GM12875 (cell line): ENCODE results near the gene MMS22L.

Source experiments
- H3K4me3 ChIP-seq: one replicate; pipeline ENCODE4 v1.5.1; 2011; ENCODE audit warnings: low read depth, low read length, control low read depth
- CTCF ChIP-seq: IDR thresholded peaks from 2 replicates; pipeline ENCODE4 v1.5.1; 2011; ENCODE audit warnings: low read depth, mild to moderate bottlenecking, control low read depth, inconsistent platforms, low read length, moderate library complexity, borderline replicate concordance; ENCODE audit not compliant: insufficient read depth

Gene MMS22L

GRCh38 chr6:97102145-97102790 is 180.7 kb downstream of the MMS22L start:
- no peak overlapping the region for H3K4me3 ChIP-seq
- TF ChIP-seq CTCF, result no peak

- no peak overlapping the region for H3K4me3 ChIP-seq
- no peak for TF ChIP-seq CTCF
Measured at GRCh38 chr6:97100696-97101095, 182.3 kb downstream of the MMS22L start.

- H3K4me3 ChIP-seq, result no peak overlapping the region
- no peak for TF ChIP-seq CTCF
Measured at GRCh38 chr6:97097068-97098047, 185.7 kb downstream of the MMS22L start.

- no peak overlapping the region for H3K4me3 ChIP-seq
- no peak for TF ChIP-seq CTCF
Measured at GRCh38 chr6:97095311-97095850, 187.6 kb downstream of the MMS22L start.

- TF ChIP-seq CTCF, result no peak
- no peak overlapping the region for H3K4me3 ChIP-seq
Measured at GRCh38 chr6:97094376-97094775, 188.6 kb downstream of the MMS22L start.

- no peak for TF ChIP-seq CTCF
- no peak overlapping the region for H3K4me3 ChIP-seq
Measured at GRCh38 chr6:97092673-97093305, 190.2 kb downstream of the MMS22L start.
